ENCODE data around the gene PAGE4.

The PAGE4 gene

GRCh38 chrX:49876750-49877149 is 47.6 kb downstream of the PAGE4 start:
- DNase-seq (ENCODE audit: low read depth), result no peak

GRCh38 chrX:49877397-49878101 is 48.4 kb downstream of the PAGE4 start:
- no peak for DNase-seq (ENCODE audit: low read depth)

- DNase-seq (ENCODE audit: low read depth), result no peak
Measured at GRCh38 chrX:49878128-49878833, 49.2 kb downstream of the PAGE4 start.

GRCh38 chrX:49878834-49879655 is 49.9 kb downstream of the PAGE4 start, which contains the start of gene USP27X:
Gene USP27X, plus strand, starts transcription at chrX:49879484. Its CDS starts 824 bp downstream, at chrX:49880308.
- peak; percentile 82 for DNase-seq (ENCODE audit: low read depth)

- DNase-seq (ENCODE audit: low read depth), result no peak
Measured at GRCh38 chrX:49879656-49880277, 50.7 kb downstream of the PAGE4 start.

- DNase-seq (ENCODE audit: low read depth), result no peak
Measured at GRCh38 chrX:49880668-49881067, 51.6 kb downstream of the PAGE4 start.

Data from stromal cell of bone marrow (primary cell).